ENCODE data around the gene COL6A2.

COL6A2 gene

GRCh38 chr21:46114963-46115362 lies 17.1 kb downstream of the COL6A2 start:
- Histone ChIP-seq H3K9me3 (ENCODE audit: control insufficient read depth in 2 of 2, low read length in 2 of 2) (no peaks in the 10 kb centered on the region), H3K27me3 (ENCODE audit: control insufficient read depth in 2 of 2, insufficient read depth in 2 of 2, low read length in 2 of 2) (no peaks in the 10 kb centered on the region), H3K4me1 (ENCODE audit: control insufficient read depth in 2 of 2, insufficient read depth in 2 of 2, low read length in 2 of 2) (no peaks in the 10 kb centered on the region), H3K9ac (ENCODE audit: low read depth in 1 of 2, low read length in 2 of 2) (no peak overlapping the region), H3K36me3 (ENCODE audit: control insufficient read depth in 2 of 2, insufficient read depth in 2 of 2, low read length in 2 of 2) (peaks cover 4% of the 10 kb centered on the region in 2 donors), H3K4me3 (ENCODE audit: low read length in 2 of 2) (no peak overlapping the region), H3K27ac (ENCODE audit: low read depth in 2 of 2, low read length in 2 of 2) (no peak overlapping the region)

GRCh38 chr21:46115441-46116188 lies 17.7 kb downstream of the COL6A2 start:
- Histone ChIP-seq H3K9ac (ENCODE audit: low read depth in 1 of 2, low read length in 2 of 2) (no peak overlapping the region), H3K36me3 (ENCODE audit: control insufficient read depth in 2 of 2, insufficient read depth in 2 of 2, low read length in 2 of 2) (peaks cover 4% of the 10 kb centered on the region in 2 donors), H3K27ac (ENCODE audit: low read depth in 2 of 2, low read length in 2 of 2) (no peak overlapping the region), H3K4me3 (ENCODE audit: low read length in 2 of 2) (no peak overlapping the region), H3K9me3 (ENCODE audit: control insufficient read depth in 2 of 2, low read length in 2 of 2) (no peaks in the 10 kb centered on the region), H3K4me1 (ENCODE audit: control insufficient read depth in 2 of 2, insufficient read depth in 2 of 2, low read length in 2 of 2) (no peaks in the 10 kb centered on the region), H3K27me3 (ENCODE audit: control insufficient read depth in 2 of 2, insufficient read depth in 2 of 2, low read length in 2 of 2) (no peaks in the 10 kb centered on the region)

- H3K9ac ChIP-seq (ENCODE audit: low read depth in 1 of 2, low read length in 2 of 2): no peak overlapping the region
- no peaks in the 10 kb centered on the region for H3K4me1 ChIP-seq (ENCODE audit: control insufficient read depth in 2 of 2, insufficient read depth in 2 of 2, low read length in 2 of 2)
- H3K36me3 ChIP-seq (ENCODE audit: control insufficient read depth in 2 of 2, insufficient read depth in 2 of 2, low read length in 2 of 2): peaks cover 4% of the 10 kb centered on the region in 2 donors
- no peak overlapping the region for H3K27ac ChIP-seq (ENCODE audit: low read depth in 2 of 2, low read length in 2 of 2)
- H3K27me3 ChIP-seq (ENCODE audit: control insufficient read depth in 2 of 2, insufficient read depth in 2 of 2, low read length in 2 of 2): no peaks in the 10 kb centered on the region
- H3K9me3 ChIP-seq (ENCODE audit: control insufficient read depth in 2 of 2, low read length in 2 of 2): no peaks in the 10 kb centered on the region
- no peak overlapping the region for H3K4me3 ChIP-seq (ENCODE audit: low read length in 2 of 2)
Observed at GRCh38 chr21:46116189-46116775, 18.4 kb downstream of the COL6A2 start.

GRCh38 chr21:46116776-46117585 lies 19.1 kb downstream of the COL6A2 start:
- no peaks in the 10 kb centered on the region for H3K9me3 ChIP-seq (ENCODE audit: control insufficient read depth in 2 of 2, low read length in 2 of 2)
- H3K4me1 ChIP-seq (ENCODE audit: control insufficient read depth in 2 of 2, insufficient read depth in 2 of 2, low read length in 2 of 2): no peaks in the 10 kb centered on the region
- no peak overlapping the region for H3K27ac ChIP-seq (ENCODE audit: low read depth in 2 of 2, low read length in 2 of 2)
- H3K4me3 ChIP-seq (ENCODE audit: low read length in 2 of 2): no peak overlapping the region
- no peak overlapping the region for H3K9ac ChIP-seq (ENCODE audit: low read depth in 1 of 2, low read length in 2 of 2)
- H3K36me3 ChIP-seq (ENCODE audit: control insufficient read depth in 2 of 2, insufficient read depth in 2 of 2, low read length in 2 of 2): peaks cover 4% of the 10 kb centered on the region in 2 donors
- no peaks in the 10 kb centered on the region for H3K27me3 ChIP-seq (ENCODE audit: control insufficient read depth in 2 of 2, insufficient read depth in 2 of 2, low read length in 2 of 2)

GRCh38 chr21:46117586-46118315 lies 19.8 kb downstream of the COL6A2 start:
- Histone ChIP-seq H3K27ac (ENCODE audit: low read depth in 2 of 2, low read length in 2 of 2) (no peak overlapping the region), H3K4me3 (ENCODE audit: low read length in 2 of 2) (no peak overlapping the region), H3K4me1 (ENCODE audit: control insufficient read depth in 2 of 2, insufficient read depth in 2 of 2, low read length in 2 of 2) (no peaks in the 10 kb centered on the region), H3K9me3 (ENCODE audit: control insufficient read depth in 2 of 2, low read length in 2 of 2) (no peaks in the 10 kb centered on the region), H3K9ac (ENCODE audit: low read depth in 1 of 2, low read length in 2 of 2) (no peak overlapping the region), H3K27me3 (ENCODE audit: control insufficient read depth in 2 of 2, insufficient read depth in 2 of 2, low read length in 2 of 2) (no peaks in the 10 kb centered on the region), H3K36me3 (ENCODE audit: control insufficient read depth in 2 of 2, insufficient read depth in 2 of 2, low read length in 2 of 2) (peaks cover 7 to 8% of the 10 kb centered on the region in 2 donors)

GRCh38 chr21:46118316-46119143 lies 20.6 kb downstream of the COL6A2 start:
- Histone ChIP-seq H3K27ac (ENCODE audit: low read depth in 2 of 2, low read length in 2 of 2) (no peak overlapping the region), H3K27me3 (ENCODE audit: control insufficient read depth in 2 of 2, insufficient read depth in 2 of 2, low read length in 2 of 2) (no peaks in the 10 kb centered on the region), H3K4me3 (ENCODE audit: low read length in 2 of 2) (no peak overlapping the region), H3K9me3 (ENCODE audit: control insufficient read depth in 2 of 2, low read length in 2 of 2) (no peaks in the 10 kb centered on the region), H3K9ac (ENCODE audit: low read depth in 1 of 2, low read length in 2 of 2) (no peak overlapping the region), H3K36me3 (ENCODE audit: control insufficient read depth in 2 of 2, insufficient read depth in 2 of 2, low read length in 2 of 2) (peaks cover 3 to 8% of the 10 kb centered on the region in 2 donors), H3K4me1 (ENCODE audit: control insufficient read depth in 2 of 2, insufficient read depth in 2 of 2, low read length in 2 of 2) (no peaks in the 10 kb centered on the region)

GRCh38 chr21:46119144-46119636 lies 21.3 kb downstream of the COL6A2 start:
- Histone ChIP-seq H3K9ac (ENCODE audit: low read depth in 1 of 2, low read length in 2 of 2) (no peak overlapping the region), H3K4me3 (ENCODE audit: low read length in 2 of 2) (no peak overlapping the region), H3K27me3 (ENCODE audit: control insufficient read depth in 2 of 2, insufficient read depth in 2 of 2, low read length in 2 of 2) (no peaks in the 10 kb centered on the region), H3K27ac (ENCODE audit: low read depth in 2 of 2, low read length in 2 of 2) (no peak overlapping the region), H3K36me3 (ENCODE audit: control insufficient read depth in 2 of 2, insufficient read depth in 2 of 2, low read length in 2 of 2) (peaks cover 3 to 9% of the 10 kb centered on the region in 2 donors), H3K9me3 (ENCODE audit: control insufficient read depth in 2 of 2, low read length in 2 of 2) (no peaks in the 10 kb centered on the region), H3K4me1 (ENCODE audit: control insufficient read depth in 2 of 2, insufficient read depth in 2 of 2, low read length in 2 of 2) (no peaks in the 10 kb centered on the region)

GRCh38 chr21:46119637-46120271 lies 21.8 kb downstream of the COL6A2 start:
- Histone ChIP-seq H3K9ac (ENCODE audit: low read depth in 1 of 2, low read length in 2 of 2) (no peak overlapping the region), H3K36me3 (ENCODE audit: control insufficient read depth in 2 of 2, insufficient read depth in 2 of 2, low read length in 2 of 2) (peaks cover 3 to 12% of the 10 kb centered on the region in 2 donors), H3K4me3 (ENCODE audit: low read length in 2 of 2) (no peak overlapping the region), H3K27me3 (ENCODE audit: control insufficient read depth in 2 of 2, insufficient read depth in 2 of 2, low read length in 2 of 2) (no peaks in the 10 kb centered on the region), H3K9me3 (ENCODE audit: control insufficient read depth in 2 of 2, low read length in 2 of 2) (no peaks in the 10 kb centered on the region), H3K27ac (ENCODE audit: low read depth in 2 of 2, low read length in 2 of 2) (no peak overlapping the region), H3K4me1 (ENCODE audit: control insufficient read depth in 2 of 2, insufficient read depth in 2 of 2, low read length in 2 of 2) (no peaks in the 10 kb centered on the region)
